Renal cortical epithelial cell (primary cell): ENCODE data around the gene IL3RA. TPM values are rescaled to one million over a fixed set of nuclear protein-coding genes. Genes with fewer than 3 reads are reported as not detected.

Source experiments
- DNase-seq: peaks from one replicate; pipeline ENCODE4 v3.0.0-alpha.2; 2011; ENCODE audit warnings: low read depth
- total RNA-seq: library from RNA; depleted of rRNA; stranded (reverse); fragments of >200 nt; gene quantifications from 2 replicates; pipeline ENCODE4 v1.2.3, GENCODE V29; 2014

Gene IL3RA
- total RNA-seq, 1 donor from 2014 or later: not detected

- DNase-seq: no peak
Measured at GRCh38 chrX:1384658-1385252, 48.2 kb downstream of the IL3RA start.

DNA sequence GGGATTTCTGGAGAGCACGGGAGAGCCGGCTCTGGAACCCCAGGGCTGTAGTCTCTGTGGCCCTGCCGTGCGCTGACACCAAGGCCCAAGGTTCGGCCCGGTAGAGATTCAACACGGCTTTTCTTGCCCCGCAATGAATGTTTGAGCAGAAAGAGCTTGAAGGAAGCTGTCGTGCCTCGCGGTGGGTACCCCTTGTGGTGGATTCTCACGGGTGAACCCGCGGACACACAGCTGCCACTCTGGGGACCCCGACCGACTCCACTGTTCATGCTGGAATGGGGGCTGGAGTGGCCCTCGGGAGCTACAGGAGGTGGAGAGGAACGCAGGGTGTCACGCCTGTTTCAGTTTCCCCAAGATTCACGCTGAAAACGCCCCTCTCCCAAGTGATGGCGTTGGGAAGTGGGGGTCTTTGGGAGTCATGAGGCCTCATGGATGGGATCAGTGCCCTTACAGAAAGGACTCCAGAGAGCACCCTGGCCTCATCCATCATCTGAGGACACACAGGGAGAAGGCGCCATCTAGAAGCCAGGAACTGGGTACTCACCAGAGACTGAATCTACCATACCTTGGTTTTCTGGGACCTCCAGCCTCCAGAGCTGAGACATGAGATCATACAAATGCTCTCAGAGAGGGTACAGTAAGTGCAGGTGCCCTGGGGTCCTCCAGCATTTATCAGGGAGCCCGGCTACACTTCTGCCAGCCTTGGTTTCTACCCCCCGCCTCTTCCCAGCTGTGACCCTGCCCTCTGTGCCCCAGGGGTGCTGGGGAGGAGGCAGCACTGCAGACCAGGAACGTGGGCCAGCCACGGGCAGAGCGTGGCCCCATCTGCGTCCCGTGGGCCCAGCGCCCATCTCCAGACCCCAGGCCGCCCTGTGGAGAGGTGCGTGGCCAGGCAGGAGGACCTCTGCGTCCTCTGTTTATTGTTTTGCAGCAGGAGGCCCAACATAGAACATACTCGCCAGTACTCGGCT is 49.0 kb downstream of the IL3RA start:
- no peak for DNase-seq

- DNase-seq: no peak
Measured at GRCh38 chrX:1386338-1387127, 49.9 kb downstream of the IL3RA start.

GRCh38 chrX:1387141-1387776 is 50.7 kb downstream of the IL3RA start:
- DNase-seq: no peak

DNA sequence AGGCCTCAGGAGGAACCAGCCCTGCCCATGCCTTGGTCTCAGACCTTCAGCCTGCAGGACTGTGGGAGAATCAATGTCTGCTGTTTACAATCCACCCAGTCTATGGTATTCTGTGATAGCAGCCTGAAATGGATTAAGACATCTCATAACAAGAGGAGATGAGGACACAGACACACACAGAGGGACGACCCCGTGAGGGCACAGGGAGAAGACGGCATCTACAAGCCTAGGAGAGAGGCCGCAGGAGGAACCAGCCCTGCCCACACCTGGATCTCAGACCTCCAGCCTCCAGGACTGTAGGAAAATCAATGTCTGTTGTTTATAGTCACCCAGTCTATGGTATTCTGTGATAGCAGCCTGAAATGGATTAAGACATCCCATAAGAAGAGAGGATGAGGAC is 52.1 kb downstream of the IL3RA start:
- DNase-seq: no peak

- no peak for DNase-seq
Measured at GRCh38 chrX:1389181-1389992, 52.8 kb downstream of the IL3RA start.

DNA sequence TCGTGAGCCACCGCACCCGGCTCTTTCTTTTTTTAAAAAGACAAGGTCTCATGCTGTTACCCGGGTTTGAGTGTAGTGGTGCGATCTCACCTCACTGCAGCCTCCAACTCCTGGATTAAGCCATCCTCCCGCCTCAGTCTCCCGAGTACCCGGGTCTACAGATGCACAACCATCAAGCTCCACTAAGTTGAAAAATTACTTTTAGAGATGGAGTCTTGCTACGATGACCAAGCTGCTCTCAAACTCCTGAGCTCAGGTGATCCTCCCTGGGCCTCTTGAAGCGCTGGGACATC is 53.4 kb downstream of the IL3RA start:
- no peak for DNase-seq

GRCh38 chrX:1390621-1391369 is 54.2 kb downstream of the IL3RA start:
- DNase-seq: no peak

DNA sequence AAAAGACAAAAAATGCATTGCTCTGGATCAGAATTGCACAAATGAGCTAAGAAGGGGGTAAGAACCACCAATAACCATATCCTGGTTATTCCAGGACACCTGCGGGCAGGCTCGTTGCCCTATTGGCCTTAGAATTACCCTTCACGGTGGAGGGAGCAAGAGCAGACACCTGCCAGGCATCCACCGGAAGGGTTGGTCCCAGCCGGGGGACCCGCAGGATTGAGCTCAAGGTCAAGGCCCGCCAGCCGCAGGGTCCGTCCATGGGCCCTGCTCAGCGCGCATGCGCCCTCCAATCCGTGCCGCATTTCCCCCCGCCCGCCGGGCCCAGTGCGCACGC is 54.8 kb downstream of the IL3RA start:
- no peak for DNase-seq

DNA sequence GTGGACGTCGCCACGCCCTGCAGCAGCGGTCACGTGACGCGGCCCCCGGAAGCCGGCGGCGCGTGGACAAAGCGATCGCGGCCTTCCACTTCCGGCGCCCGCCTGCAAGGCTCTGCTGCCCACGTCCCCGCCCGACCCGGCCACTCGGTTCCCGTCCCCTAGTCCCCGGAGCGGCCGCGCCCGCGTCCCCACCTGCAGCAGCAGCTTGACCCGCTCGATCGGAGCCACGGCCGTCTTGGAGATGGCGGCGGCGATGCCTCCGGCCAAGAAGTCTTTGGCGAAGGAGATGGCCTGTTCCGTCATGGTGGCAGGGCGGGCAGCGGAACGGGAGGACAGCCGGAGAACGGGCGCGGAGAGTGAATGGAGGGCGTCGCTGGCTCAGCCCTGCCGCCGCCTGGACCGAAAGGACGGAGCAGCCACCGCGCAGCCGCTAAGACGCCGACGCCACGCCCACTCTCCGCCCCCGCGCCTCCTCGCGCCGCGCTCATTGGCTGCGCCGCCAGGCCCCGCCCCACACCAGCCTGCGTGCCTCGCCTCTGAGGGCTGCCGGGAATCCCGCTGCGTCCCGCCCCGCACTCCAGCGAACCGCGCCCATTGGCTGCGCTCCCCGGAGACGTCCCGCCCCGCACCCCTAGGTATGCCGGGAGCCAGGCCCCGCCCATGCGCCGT is 55.3 kb downstream of the IL3RA start, which contains the start of gene SLC25A6:
Gene SLC25A6 (minus strand): TSS at position 407 of the 669 bp plus-strand sequence. CDS start 104 bp downstream, at position 303.
- DNase-seq: peak; percentile 86

GRCh38 chrX:1392376-1393068 is 55.9 kb downstream of the IL3RA start:
- DNase-seq: no peak

GRCh38 chrX:1393871-1394615 is 57.5 kb downstream of the IL3RA start:
- no peak for DNase-seq

DNA sequence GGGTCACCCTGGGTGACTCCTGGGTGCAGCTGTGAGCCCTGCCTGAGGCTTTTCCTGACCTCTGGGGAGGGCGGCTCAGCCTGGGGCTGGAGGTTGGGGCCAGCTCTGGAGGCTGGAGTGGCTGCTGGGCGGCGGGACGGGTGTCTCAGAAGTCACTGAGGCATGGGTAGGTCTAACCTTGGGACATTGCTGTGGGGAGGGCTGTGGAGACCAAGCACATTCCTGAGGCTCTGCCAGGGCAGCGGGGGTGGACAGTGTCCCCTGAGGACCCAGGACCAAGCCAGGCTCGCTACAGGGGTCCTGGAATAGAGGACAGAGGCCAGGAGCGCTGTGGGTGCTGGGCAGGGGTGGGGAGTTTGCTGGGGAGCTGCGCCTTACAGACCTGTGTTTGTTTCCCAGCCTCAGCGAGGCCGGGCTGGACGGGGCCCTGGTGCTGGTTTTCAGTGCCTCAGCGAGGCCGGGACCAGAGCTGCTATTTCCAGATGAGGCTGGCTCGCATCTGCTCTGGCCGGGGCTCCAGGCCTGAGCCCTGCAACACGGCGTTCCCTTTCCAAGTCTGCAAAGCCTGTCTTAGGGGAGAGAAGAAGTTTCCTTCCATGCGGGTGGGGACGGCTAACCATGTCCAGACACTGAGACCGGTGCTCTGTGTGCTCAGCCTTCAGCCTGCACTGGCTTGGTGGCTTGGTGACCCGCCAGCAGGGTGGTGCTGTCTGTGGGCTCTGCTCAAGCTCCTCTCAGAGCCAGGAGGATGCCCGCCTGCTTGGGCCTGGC is 58.3 kb downstream of the IL3RA start:
- DNase-seq: peak; percentile 27

DNA sequence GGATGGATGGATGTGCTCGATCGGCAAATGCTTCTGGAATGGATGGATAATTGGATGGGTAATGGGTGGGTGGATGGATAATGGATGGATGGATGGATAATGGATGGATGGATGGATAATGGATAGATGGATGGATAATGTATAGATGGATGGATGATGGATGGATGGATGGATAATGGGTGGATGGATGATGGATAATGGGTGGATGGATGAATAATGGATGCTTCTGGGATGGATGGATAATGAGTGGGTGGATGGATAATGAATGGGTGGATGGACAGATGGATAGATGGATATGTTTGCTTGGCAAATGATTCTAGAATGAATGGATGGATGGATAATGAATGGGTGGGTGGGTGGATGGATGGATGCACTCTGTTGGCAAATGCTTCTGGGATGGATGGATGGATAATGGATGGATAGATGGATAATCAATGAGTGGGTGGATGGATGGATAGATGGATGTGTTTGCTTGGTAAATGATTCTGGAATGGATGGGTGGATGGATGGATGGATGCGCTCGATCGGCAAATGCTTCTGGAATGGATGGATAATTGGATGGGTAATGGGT is 59.1 kb downstream of the IL3RA start:
- DNase-seq: no peak

DNA sequence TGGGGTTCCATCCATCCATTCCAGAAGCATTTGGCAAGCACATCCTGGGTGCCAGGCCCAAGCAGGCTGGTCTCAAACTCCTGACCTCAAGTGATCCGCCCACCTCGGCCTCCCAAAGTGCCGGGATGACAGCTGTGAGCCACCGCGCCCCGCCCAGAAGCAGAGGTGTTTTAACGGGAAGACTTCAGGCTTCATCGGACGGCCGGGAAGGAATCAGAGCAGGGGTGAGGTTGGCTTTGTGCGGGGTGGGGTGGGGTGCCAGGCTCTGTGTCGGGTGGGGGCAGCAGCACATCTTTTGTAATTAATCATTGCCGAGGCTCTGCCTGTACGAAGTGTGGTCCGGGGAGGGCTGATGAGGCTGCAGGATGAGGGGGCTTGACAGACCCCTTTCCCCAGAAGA is 60.4 kb downstream of the IL3RA start:
- DNase-seq: no peak

DNA sequence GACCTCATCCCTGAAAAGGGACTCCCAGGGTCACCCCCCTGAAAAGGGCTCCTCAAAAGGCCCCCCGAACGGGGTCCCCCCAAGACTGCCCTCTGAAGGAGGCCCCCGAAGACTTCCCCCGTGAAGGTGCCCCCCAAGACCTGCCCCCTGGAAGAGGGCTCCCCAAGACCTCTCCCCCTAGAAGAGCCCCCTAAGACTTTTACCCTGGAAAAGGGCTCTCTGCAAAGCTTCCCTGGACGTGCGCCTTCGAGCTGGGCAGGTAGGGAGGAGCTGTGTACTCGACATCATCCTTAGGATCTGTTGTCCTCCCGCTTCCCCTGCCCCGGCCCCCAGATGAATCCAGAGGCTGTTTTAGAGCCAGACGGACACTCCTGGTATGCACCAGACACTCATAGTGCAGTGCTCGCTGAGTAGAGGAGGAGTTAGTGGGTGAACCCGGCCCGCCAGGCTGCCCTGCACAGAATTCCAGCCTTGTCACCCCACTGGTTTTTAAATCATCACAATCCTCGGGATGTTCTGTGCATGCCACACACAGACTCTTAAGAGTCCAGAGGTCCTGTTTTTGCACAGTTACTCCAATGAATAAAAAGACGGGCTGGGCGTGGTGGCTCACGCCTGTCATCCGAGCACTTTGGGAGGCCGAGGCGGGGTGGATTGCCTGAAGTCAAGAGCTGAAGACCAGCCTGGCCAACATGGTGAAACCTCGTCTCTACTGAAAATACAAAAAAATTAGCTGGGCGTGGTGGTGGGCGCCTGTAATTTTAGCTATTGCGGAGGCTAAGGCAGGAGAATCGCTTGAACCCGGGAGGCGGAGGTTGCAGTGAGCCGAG is 61.1 kb downstream of the IL3RA start:
- DNase-seq: no peak
